GM19455 (cell line): Measurements from ENCODE around the gene AKAP8.
"Not testable (repeated sequence)": the region's sequence is repeated elsewhere in the genome, so short reads cannot be mapped to it uniquely, and the experiment has no call there.

Experiments
- ATAC-seq: cut with Tn5 transposase; IDR thresholded peaks from one replicate; pipeline ENCODE4 v1.9.1; 2021; ENCODE audit not compliant: unreplicated experiment

The AKAP8 gene

GRCh38 chr19:15404097-15404779, 24.7 kb upstream of the AKAP8 start:
- ATAC-seq = no peak

- ATAC-seq = no peak
These were observed 23.6 kb upstream of the AKAP8 start for GRCh38 chr19:15403151-15403531.

GRCh38 chr19:15402411-15403150, 23.0 kb upstream of the AKAP8 start:
- ATAC-seq = no peak

GRCh38 chr19:15401397-15401710, 21.8 kb upstream of the AKAP8 start:
- no peak for ATAC-seq

- ATAC-seq = no peak
These were observed 21.2 kb upstream of the AKAP8 start for GRCh38 chr19:15400521-15401396.

- no peak for ATAC-seq
These were observed 20.0 kb upstream of the AKAP8 start for GRCh38 chr19:15399635-15400034.

GRCh38 chr19:15399234-15399515, 19.6 kb upstream of the AKAP8 start:
- ATAC-seq = no peak

- no peak for ATAC-seq
These were observed 19.1 kb upstream of the AKAP8 start for GRCh38 chr19:15398501-15399233.

GRCh38 chr19:15397782-15398181, 18.2 kb upstream of the AKAP8 start:
- no peak for ATAC-seq

- ATAC-seq = no peak
These were observed 17.6 kb upstream of the AKAP8 start for GRCh38 chr19:15397236-15397635.

- no peak for ATAC-seq
These were observed 16.8 kb upstream of the AKAP8 start for GRCh38 chr19:15396436-15396835.

GRCh38 chr19:15395251-15395650, 15.7 kb upstream of the AKAP8 start:
- ATAC-seq = not testable (repeated sequence)

GRCh38 chr19:15394426-15394825, 14.8 kb upstream of the AKAP8 start:
- no peak for ATAC-seq

- ATAC-seq = no peak
These were observed 14.4 kb upstream of the AKAP8 start for GRCh38 chr19:15393963-15394362.

GRCh38 chr19:15390814-15391213, 11.2 kb upstream of the AKAP8 start:
- no peak for ATAC-seq

GRCh38 chr19:15381864-15382263, 2.3 kb upstream of the AKAP8 start:
- ATAC-seq = no peak

- ATAC-seq = no peak
These were observed 1.8 kb upstream of the AKAP8 start for GRCh38 chr19:15381429-15381828.

- peak; percentile 28 for ATAC-seq
These were observed 536 bp upstream of the AKAP8 start for GRCh38 chr19:15379999-15380647.

GRCh38 chr19:15378534-15379082, 979 bp downstream of the AKAP8 start:
- no peak for ATAC-seq

GRCh38 chr19:15374796-15375440, 4.7 kb downstream of the AKAP8 start:
- ATAC-seq = no peak
